ENCODE data around the gene BCKDHA.

DNA sequence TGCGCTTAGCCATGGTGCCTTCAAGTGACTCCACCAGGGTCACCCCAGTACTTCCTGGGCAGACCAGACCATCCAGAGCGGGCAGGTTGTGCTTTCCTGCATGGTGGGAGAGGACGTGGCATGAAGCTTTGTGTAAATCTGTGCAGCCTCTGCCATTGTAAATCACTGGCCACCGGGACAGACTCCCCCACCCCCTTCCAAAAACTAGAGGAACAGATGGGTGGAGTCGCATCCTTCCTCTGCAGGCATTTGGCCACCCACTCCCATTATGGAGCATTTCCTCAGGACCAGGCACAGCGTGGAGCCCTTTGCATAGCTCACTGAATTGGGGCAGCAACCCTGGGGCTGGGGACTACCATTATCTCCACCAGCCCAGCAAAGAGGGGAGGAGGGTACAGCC, 8.2 kb downstream of the BCKDHA start:
- TF ChIP-seq, protein P1, sequence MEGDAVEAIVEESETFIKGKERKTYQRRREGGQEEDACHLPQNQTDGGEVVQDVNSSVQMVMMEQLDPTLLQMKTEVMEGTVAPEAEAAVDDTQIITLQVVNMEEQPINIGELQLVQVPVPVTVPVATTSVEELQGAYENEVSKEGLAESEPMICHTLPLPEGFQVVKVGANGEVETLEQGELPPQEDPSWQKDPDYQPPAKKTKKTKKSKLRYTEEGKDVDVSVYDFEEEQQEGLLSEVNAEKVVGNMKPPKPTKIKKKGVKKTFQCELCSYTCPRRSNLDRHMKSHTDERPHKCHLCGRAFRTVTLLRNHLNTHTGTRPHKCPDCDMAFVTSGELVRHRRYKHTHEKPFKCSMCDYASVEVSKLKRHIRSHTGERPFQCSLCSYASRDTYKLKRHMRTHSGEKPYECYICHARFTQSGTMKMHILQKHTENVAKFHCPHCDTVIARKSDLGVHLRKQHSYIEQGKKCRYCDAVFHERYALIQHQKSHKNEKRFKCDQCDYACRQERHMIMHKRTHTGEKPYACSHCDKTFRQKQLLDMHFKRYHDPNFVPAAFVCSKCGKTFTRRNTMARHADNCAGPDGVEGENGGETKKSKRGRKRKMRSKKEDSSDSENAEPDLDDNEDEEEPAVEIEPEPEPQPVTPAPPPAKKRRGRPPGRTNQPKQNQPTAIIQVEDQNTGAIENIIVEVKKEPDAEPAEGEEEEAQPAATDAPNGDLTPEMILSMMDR (IDR thresholded peaks at IDR 0.05) = no peak
- no peak for TF ChIP-seq POLR2A (IDR thresholded peaks at IDR 0.05)

Data from lower leg skin (tissue), 3 donors.